CD4-positive, alpha-beta memory T cell (primary cell): ENCODE measurements around the gene CTH. TPM values are rescaled to one million over a fixed set of nuclear protein-coding genes. Genes with fewer than 3 reads are reported as not detected.
"Not testable (repeated sequence)": the region's sequence is repeated elsewhere in the genome, so short reads cannot be mapped to it uniquely, and the experiment has no call there.

ENCODE experiments used
- CTCF ChIA-PET: fragments of 350-600 bp; sonication (Branson Sonifier 250); formaldehyde crosslinking; loops from one replicate; lab custom pipeline; 2021; ENCODE audit warnings: inconsistent platforms; ENCODE audit not compliant: partially characterized antibody; lab: Charles Lee
- POLR2A ChIA-PET: fragments of 350-600 bp; sonication (Branson Sonifier 250); formaldehyde crosslinking; loops from one replicate; lab custom pipeline; 2021; ENCODE audit not compliant: partially characterized antibody; lab: Charles Lee
- DNase-seq, 5 donors: peaks; one replicate each; pipeline versions ENCODE4 v3.0.0 to v3.0.0-alpha.2; 2020 to 2022; ENCODE audit warnings: mixed read lengths in 1 of 5
- H3K27ac ChIP-seq: one replicate; pipeline ENCODE4 v1.7.0; 2013; ENCODE audit warnings: low read depth, low read length
- H3K27me3 ChIP-seq: 2 replicates; pipeline ENCODE4 v1.7.0; 2013; ENCODE audit warnings: mild to moderate bottlenecking, low read length, moderate library complexity; ENCODE audit not compliant: insufficient read depth
- H3K36me3 ChIP-seq: 2 replicates; pipeline ENCODE4 v1.7.0; 2013; ENCODE audit warnings: mild to moderate bottlenecking, low read length, moderate library complexity; ENCODE audit not compliant: insufficient read depth
- H3K4me1 ChIP-seq: 2 replicates; pipeline ENCODE4 v1.7.0; 2013; ENCODE audit warnings: mild to moderate bottlenecking, low read length, moderate library complexity; ENCODE audit not compliant: insufficient read depth
- H3K4me3 ChIP-seq, 2 donors: one replicate each; pipeline ENCODE4 v1.7.0; 2013; ENCODE audit warnings: low read length in 2 of 2, mild to moderate bottlenecking in 1 of 2
- H3K9me3 ChIP-seq, 2 donors: one replicate each; pipeline ENCODE4 v1.7.0; 2013; ENCODE audit warnings: low read length in 2 of 2, control low read depth in 1 of 2; ENCODE audit not compliant: control insufficient read depth in 1 of 2
- H3K27ac Mint-ChIP-seq, 7 donors: one replicate each; pipeline ENCODE4 v1.8.0; 2020 to 2021; ENCODE audit warnings: mixed read lengths in 7 of 7, mild to moderate bottlenecking in 6 of 7, inconsistent platforms in 3 of 7, moderate library complexity in 3 of 7
- H3K27me3 Mint-ChIP-seq, 2 donors: one replicate each; pipeline ENCODE4 v1.8.0; 2020 to 2021; ENCODE audit warnings: mixed read lengths in 2 of 2
- H3K36me3 Mint-ChIP-seq, 2 donors: one replicate each; pipeline ENCODE4 v1.8.0; 2020 to 2021; ENCODE audit warnings: mixed read lengths in 2 of 2, inconsistent platforms in 1 of 2, mild to moderate bottlenecking in 1 of 2
- H3K4me1 Mint-ChIP-seq, 4 donors: one replicate each; pipeline ENCODE4 v1.8.0; 2020 to 2021; ENCODE audit warnings: mixed read lengths in 4 of 4, mild to moderate bottlenecking in 1 of 4
- H3K4me3 Mint-ChIP-seq, 8 donors: one replicate each; pipeline ENCODE4 v1.8.0; 2020 to 2021; ENCODE audit warnings: mixed read lengths in 8 of 8, mild to moderate bottlenecking in 7 of 8, moderate library complexity in 6 of 8, inconsistent platforms in 3 of 8
- H3K9me3 Mint-ChIP-seq, 8 donors: one replicate each; pipeline ENCODE4 v1.8.0; 2020 to 2021; ENCODE audit warnings: mixed read lengths in 8 of 8, mild to moderate bottlenecking in 5 of 8, inconsistent platforms in 3 of 8, moderate library complexity in 1 of 8
- intact Hi-C: fragments of 100-400 bp; cut with micrococcal nuclease; formaldehyde crosslinking; loops from one replicate; pipeline ENCODE4 v1.15.1; 2023
- polyA plus RNA-seq, 2 donors: library from polyadenylated mRNA; unstranded; fragments of 300-500 nt; fragmentation: Illumina TruSeq; gene quantifications; one replicate each; pipeline ENCODE4 v1.2.3, GENCODE V29; 2021
- total RNA-seq, 2 experiments: library from RNA; stranded (reverse); gene quantifications; one replicate each; pipeline ENCODE4 v1.2.3, GENCODE V29; 2021

The CTH gene
- total and polyA plus RNA-seq, 4 experiments from 2014 or later: 1.3 to 2.9 (median 1.9) TPM

GRCh38 chr1:70372426-70372825 lies 38.6 kb upstream of the CTH start:
- H3K36me3 ChIP-seq: no peaks in the 10 kb centered on the region
- no peak overlapping the region for H3K27ac ChIP-seq
- no peaks in the 10 kb centered on the region for H3K9me3 ChIP-seq
- H3K27me3 ChIP-seq: no peaks in the 10 kb centered on the region
- no peak overlapping the region for H3K4me3 ChIP-seq
- no peaks in the 10 kb centered on the region for H3K4me1 Mint-ChIP-seq
- H3K27ac Mint-ChIP-seq: no peak overlapping the region
- peaks cover 0 to 2% (median 0%) of the 10 kb centered on the region in 8 donors for H3K9me3 Mint-ChIP-seq
- POLR2A ChIA-PET: no interaction called here
- H3K4me3 Mint-ChIP-seq: no peak overlapping the region
- CTCF ChIA-PET: no interaction called here
- no peaks in the 10 kb centered on the region for H3K36me3 Mint-ChIP-seq
- H3K4me1 ChIP-seq: no peaks in the 10 kb centered on the region
- intact Hi-C loops: no loop called here
- no peak for DNase-seq
- no peaks in the 10 kb centered on the region for H3K27me3 Mint-ChIP-seq

- H3K4me3 Mint-ChIP-seq, H3K36me3 Mint-ChIP-seq, H3K4me1 Mint-ChIP-seq, POLR2A ChIA-PET, H3K36me3 ChIP-seq, intact Hi-C loops, H3K27ac ChIP-seq, CTCF ChIA-PET, H3K27me3 ChIP-seq, H3K9me3 ChIP-seq, H3K9me3 Mint-ChIP-seq, DNase-seq, H3K4me3 ChIP-seq, H3K27me3 Mint-ChIP-seq, H3K4me1 ChIP-seq: not testable (repeated sequence)
- H3K27ac Mint-ChIP-seq: peak overlapping the region in 1 of 7 donors; percentile 5
Measured at GRCh38 chr1:70373580-70373979, 37.5 kb upstream of the CTH start.

- Histone ChIP-seq H3K4me1 (no peaks in the 10 kb centered on the region), H3K27me3 (no peaks in the 10 kb centered on the region), H3K4me3 (no peak overlapping the region), H3K27ac (no peak overlapping the region), H3K9me3 (no peaks in the 10 kb centered on the region), H3K36me3 (no peaks in the 10 kb centered on the region)
- no peaks in the 10 kb centered on the region for H3K9me3 Mint-ChIP-seq
- H3K36me3 Mint-ChIP-seq: no peaks in the 10 kb centered on the region
- DNase-seq: no peak
- ChIA-PET POLR2A (no interaction called here), CTCF (no interaction called here)
- no peak overlapping the region for H3K4me3 Mint-ChIP-seq
- no peaks in the 10 kb centered on the region for H3K4me1 Mint-ChIP-seq
- no peak overlapping the region for H3K27ac Mint-ChIP-seq
- intact Hi-C loops: no loop called here
- H3K27me3 Mint-ChIP-seq: peaks cover 0 to 2% of the 10 kb centered on the region in 2 donors
Measured at GRCh38 chr1:70376196-70376595, 34.9 kb upstream of the CTH start.

DNA sequence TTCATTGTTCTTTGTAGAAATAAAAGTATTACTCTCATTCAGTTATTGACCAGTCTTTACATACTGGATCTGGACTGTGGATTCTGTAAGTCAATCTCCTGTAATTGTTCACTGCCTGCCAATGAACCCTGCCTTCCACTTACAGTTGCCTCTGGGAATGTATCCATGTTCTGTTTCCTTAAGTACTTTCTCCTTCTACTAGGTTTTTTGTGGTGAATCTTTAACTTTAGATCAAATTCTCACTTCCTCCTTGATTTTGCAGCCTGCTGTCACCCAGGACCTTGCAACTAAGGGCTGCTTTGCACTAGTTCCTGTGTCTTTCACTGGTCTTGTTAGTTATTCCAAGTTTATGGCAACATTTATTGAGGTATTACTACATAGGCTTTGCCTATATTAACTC lies 28.4 kb upstream of the CTH start:
- peaks cover 0 to 2% (median 0%) of the 10 kb centered on the region in 8 donors for H3K9me3 Mint-ChIP-seq
- peaks cover 8% of the 10 kb centered on the region in 2 donors for H3K27me3 Mint-ChIP-seq
- no peaks in the 10 kb centered on the region for H3K4me1 Mint-ChIP-seq
- no peak overlapping the region for H3K4me3 ChIP-seq
- no peaks in the 10 kb centered on the region for H3K27me3 ChIP-seq
- no peaks in the 10 kb centered on the region for H3K9me3 ChIP-seq
- no peak overlapping the region for H3K27ac ChIP-seq
- POLR2A ChIA-PET: no interaction called here
- H3K27ac Mint-ChIP-seq: no peak overlapping the region
- no peaks in the 10 kb centered on the region for H3K4me1 ChIP-seq
- CTCF ChIA-PET: no interaction called here
- DNase-seq: no peak
- H3K36me3 ChIP-seq: no peaks in the 10 kb centered on the region
- H3K4me3 Mint-ChIP-seq: no peak overlapping the region
- intact Hi-C loops: no loop called here
- no peaks in the 10 kb centered on the region for H3K36me3 Mint-ChIP-seq

GRCh38 chr1:70383483-70383882 lies 27.6 kb upstream of the CTH start:
- Histone ChIP-seq H3K4me1 (no peaks in the 10 kb centered on the region), H3K27me3 (no peaks in the 10 kb centered on the region), H3K27ac (no peak overlapping the region), H3K36me3 (no peaks in the 10 kb centered on the region), H3K9me3 (no peaks in the 10 kb centered on the region), H3K4me3 (no peak overlapping the region)
- H3K27me3 Mint-ChIP-seq: peaks cover 8 to 9% of the 10 kb centered on the region in 2 donors
- H3K4me3 Mint-ChIP-seq: no peak overlapping the region
- no peak overlapping the region for H3K27ac Mint-ChIP-seq
- no peaks in the 10 kb centered on the region for H3K36me3 Mint-ChIP-seq
- ChIA-PET CTCF (no interaction called here), POLR2A (no interaction called here)
- no peak for DNase-seq
- no peaks in the 10 kb centered on the region for H3K4me1 Mint-ChIP-seq
- intact Hi-C loops: no loop called here
- peaks cover 0 to 2% (median 0%) of the 10 kb centered on the region in 8 donors for H3K9me3 Mint-ChIP-seq

GRCh38 chr1:70384542-70384941 lies 26.5 kb upstream of the CTH start:
- POLR2A ChIA-PET: no interaction called here

DNA sequence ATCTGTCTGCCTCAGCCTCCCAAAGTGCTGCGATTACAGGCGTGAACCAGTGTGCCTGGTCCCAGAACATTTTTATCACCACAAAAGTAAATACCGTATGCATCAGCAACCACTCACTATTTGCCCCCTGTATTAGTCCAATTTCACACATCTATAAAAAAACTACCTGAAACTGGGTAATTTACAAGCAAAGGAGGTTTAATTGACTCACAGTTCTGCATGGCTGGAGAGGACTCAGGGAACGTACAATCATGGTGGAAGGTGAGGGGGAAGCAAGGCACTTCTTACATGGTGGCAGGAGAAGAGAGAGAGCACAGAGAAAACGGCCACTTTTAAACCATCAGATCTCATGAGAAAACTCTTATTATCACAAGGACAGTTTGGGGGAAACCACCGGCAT lies 25.6 kb upstream of the CTH start:
- H3K9me3 Mint-ChIP-seq: peaks cover 0 to 2% (median 0%) of the 10 kb centered on the region in 8 donors
- H3K9me3 ChIP-seq: no peaks in the 10 kb centered on the region
- no peak overlapping the region for H3K27ac ChIP-seq
- H3K27ac Mint-ChIP-seq: no peak overlapping the region
- H3K4me3 ChIP-seq: no peak overlapping the region
- no peaks in the 10 kb centered on the region for H3K36me3 ChIP-seq
- no peak overlapping the region for H3K4me3 Mint-ChIP-seq
- ChIA-PET CTCF (no interaction called here), POLR2A (no interaction called here)
- peaks cover 15 to 17% of the 10 kb centered on the region in 2 donors for H3K27me3 Mint-ChIP-seq
- H3K4me1 Mint-ChIP-seq: no peaks in the 10 kb centered on the region
- DNase-seq: no peak
- no peaks in the 10 kb centered on the region for H3K36me3 Mint-ChIP-seq
- no peaks in the 10 kb centered on the region for H3K27me3 ChIP-seq
- intact Hi-C loops: no loop called here
- no peaks in the 10 kb centered on the region for H3K4me1 ChIP-seq

More at GRCh38 chr1:70384542-70384941, 26.5 kb upstream of the CTH start:
- peaks cover 12 to 16% of the 10 kb centered on the region in 2 donors for H3K27me3 Mint-ChIP-seq
- no peaks in the 10 kb centered on the region for H3K4me1 Mint-ChIP-seq
- no peak overlapping the region for H3K27ac ChIP-seq
- no peaks in the 10 kb centered on the region for H3K27me3 ChIP-seq
- peaks cover 0 to 2% (median 0%) of the 10 kb centered on the region in 8 donors for H3K9me3 Mint-ChIP-seq
- H3K36me3 ChIP-seq: no peaks in the 10 kb centered on the region
- no peak overlapping the region for H3K4me3 Mint-ChIP-seq
- no peak overlapping the region for H3K4me3 ChIP-seq
- H3K4me1 ChIP-seq: no peaks in the 10 kb centered on the region
- CTCF ChIA-PET: no interaction called here
- no peak overlapping the region for H3K27ac Mint-ChIP-seq
- no peak for DNase-seq
- H3K9me3 ChIP-seq: no peaks in the 10 kb centered on the region
- no peaks in the 10 kb centered on the region for H3K36me3 Mint-ChIP-seq
- intact Hi-C loops: no loop called here

- no peak for DNase-seq
- Histone ChIP-seq H3K27ac (no peak overlapping the region), H3K9me3 (no peaks in the 10 kb centered on the region), H3K4me3 (no peak overlapping the region), H3K4me1 (no peaks in the 10 kb centered on the region), H3K36me3 (no peaks in the 10 kb centered on the region), H3K27me3 (no peaks in the 10 kb centered on the region)
- ChIA-PET POLR2A (no interaction called here), CTCF (no interaction called here)
- H3K27ac Mint-ChIP-seq: no peak overlapping the region
- no peaks in the 10 kb centered on the region for H3K36me3 Mint-ChIP-seq
- H3K4me1 Mint-ChIP-seq: no peaks in the 10 kb centered on the region
- no peak overlapping the region for H3K4me3 Mint-ChIP-seq
- intact Hi-C loops: no loop called here
- H3K9me3 Mint-ChIP-seq: peaks cover 0 to 2% (median 0%) of the 10 kb centered on the region in 8 donors
- H3K27me3 Mint-ChIP-seq: peaks cover 15 to 17% of the 10 kb centered on the region in 2 donors
Measured at GRCh38 chr1:70386121-70386520, 24.9 kb upstream of the CTH start.
